ENCODE results near the gene KRT80. TPM values are rescaled to one million over a fixed set of nuclear protein-coding genes. Genes with fewer than 3 reads are reported as not detected.
A peak's percentile ranks its signal among the peaks of the same experiment; 100 is the strongest.

The KRT80 gene
- total RNA-seq, 1 experiment from 2014 or later: 33.0 TPM

- in situ Hi-C loops (cut with HindIII; ENCODE audit: low pct_unique_long_range_greater_than_20kb, low sequenced_read_pairs): no loop called here
- DNase-seq (ENCODE audit: low read depth): no peak
Observed at GRCh38 chr12:52149651-52150241, 42.1 kb downstream of the KRT80 start.

GRCh38 chr12:52149182-52149641 lies 42.6 kb downstream of the KRT80 start:
- in situ Hi-C loops (cut with HindIII; ENCODE audit: low pct_unique_long_range_greater_than_20kb, low sequenced_read_pairs): no loop called here
- DNase-seq (ENCODE audit: low read depth): peak; percentile 38

GRCh38 chr12:52148464-52149181 lies 43.2 kb downstream of the KRT80 start:
- in situ Hi-C loops (cut with HindIII; ENCODE audit: low pct_unique_long_range_greater_than_20kb, low sequenced_read_pairs): no loop called here
- peak; percentile 88 for DNase-seq (ENCODE audit: low read depth)

- in situ Hi-C loops (cut with HindIII; ENCODE audit: low pct_unique_long_range_greater_than_20kb, low sequenced_read_pairs): no loop called here
- DNase-seq (ENCODE audit: low read depth): no peak
Observed at GRCh38 chr12:52147964-52148463, 43.8 kb downstream of the KRT80 start.

DNA sequence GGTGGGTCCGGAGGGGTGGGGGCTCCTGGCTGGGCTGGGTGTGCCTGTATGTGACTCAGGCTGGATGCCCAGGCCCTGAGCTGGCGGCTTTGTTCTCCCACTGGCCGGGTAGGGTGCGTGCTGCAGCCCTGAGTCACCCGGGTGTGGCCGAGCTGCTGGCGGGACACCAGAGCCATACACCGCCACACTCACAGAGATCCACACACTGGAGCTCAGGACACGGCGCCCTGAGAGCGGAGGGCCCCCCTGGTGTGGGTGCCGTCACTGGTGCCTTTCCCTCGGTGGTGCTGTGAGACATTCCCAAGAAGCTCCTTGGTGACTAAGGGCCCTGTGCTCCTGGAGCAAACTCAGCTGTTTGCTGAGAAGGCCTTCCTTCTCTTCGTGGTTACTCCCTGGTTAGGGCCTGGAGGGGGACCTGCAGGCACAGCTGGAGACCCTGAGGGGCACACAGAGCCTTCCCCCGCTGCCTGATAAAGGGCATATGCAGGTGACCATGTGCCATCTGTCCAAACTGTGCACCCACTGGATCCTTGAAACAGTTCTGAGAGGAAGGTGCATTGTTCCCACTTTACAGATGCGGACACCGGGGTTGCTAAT lies 44.3 kb downstream of the KRT80 start:
- peak; percentile 99 for DNase-seq (ENCODE audit: low read depth)
- in situ Hi-C loops (cut with HindIII; ENCODE audit: low pct_unique_long_range_greater_than_20kb, low sequenced_read_pairs): no loop called here

DNA sequence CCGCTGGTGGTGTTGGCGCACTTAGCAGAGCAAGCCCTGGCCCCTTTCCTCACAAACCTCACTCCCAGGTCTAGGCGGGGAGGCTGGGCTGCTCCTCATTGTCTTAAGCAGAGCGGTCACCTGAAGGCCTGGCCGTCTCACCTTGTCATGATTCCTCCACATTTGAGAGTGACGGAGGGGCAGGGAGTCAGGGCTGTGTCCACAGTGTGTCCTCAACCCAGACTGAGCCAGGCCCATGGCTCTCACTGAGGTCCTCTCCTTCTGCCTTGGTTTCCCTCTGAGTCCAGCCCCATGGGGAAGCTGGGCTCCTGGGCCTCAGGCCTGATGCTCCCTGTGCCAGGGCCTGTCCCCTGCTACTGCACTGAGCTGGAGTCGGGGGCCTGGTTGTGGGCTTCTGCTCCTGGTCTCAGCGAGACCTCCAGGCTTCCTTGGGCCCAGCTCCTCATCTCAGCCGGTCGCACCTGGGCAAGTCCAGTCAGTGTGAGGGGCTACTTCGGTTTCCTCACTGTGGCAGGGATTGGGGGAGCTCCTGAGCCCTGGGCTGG lies 44.9 kb downstream of the KRT80 start:
- DNase-seq (ENCODE audit: low read depth): no peak
- in situ Hi-C loops (cut with HindIII; ENCODE audit: low pct_unique_long_range_greater_than_20kb, low sequenced_read_pairs): no loop called here

DNA sequence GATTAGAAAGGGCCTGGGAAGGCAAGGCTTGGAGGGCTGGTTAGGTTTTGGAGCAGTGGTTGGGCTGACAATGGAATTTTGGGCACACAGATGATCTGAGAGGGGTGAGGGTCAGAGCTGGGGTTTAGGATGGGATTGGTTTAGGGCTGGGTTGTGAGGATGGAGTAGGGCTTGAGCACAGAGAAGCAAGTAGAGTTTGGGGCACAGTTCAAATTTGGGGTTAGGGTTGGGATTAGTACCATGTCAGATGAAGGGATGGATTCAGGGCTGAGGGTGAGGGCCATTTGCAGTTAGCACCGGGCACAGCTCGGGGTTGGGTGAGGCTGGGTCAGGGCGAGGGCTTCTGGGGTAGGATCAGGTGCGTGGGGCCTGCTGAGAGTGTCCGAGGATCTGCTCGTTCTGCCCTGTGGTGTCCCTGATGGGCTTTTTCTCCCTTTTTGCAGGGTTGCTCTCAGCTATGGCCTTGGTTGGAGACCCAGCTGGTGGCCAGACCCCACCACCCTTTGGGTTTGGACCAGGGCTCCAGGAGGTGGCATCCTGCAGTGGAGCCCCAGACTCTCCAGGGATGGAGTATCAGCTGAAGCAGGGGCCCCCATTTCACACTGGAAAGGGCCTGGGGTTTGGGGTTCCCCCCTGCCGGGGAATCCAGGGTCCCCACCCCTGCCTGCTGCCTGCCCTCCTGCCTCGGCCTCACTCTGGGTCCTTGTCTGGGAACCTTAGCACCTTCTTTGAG lies 45.6 kb downstream of the KRT80 start:
- no peak for DNase-seq (ENCODE audit: low read depth)
- in situ Hi-C loops (cut with HindIII; ENCODE audit: low pct_unique_long_range_greater_than_20kb, low sequenced_read_pairs): no loop called here

- DNase-seq (ENCODE audit: low read depth): no peak
- in situ Hi-C loops (cut with HindIII; ENCODE audit: low pct_unique_long_range_greater_than_20kb, low sequenced_read_pairs): no loop called here
Observed at GRCh38 chr12:52145228-52146088, 46.4 kb downstream of the KRT80 start.

DNA sequence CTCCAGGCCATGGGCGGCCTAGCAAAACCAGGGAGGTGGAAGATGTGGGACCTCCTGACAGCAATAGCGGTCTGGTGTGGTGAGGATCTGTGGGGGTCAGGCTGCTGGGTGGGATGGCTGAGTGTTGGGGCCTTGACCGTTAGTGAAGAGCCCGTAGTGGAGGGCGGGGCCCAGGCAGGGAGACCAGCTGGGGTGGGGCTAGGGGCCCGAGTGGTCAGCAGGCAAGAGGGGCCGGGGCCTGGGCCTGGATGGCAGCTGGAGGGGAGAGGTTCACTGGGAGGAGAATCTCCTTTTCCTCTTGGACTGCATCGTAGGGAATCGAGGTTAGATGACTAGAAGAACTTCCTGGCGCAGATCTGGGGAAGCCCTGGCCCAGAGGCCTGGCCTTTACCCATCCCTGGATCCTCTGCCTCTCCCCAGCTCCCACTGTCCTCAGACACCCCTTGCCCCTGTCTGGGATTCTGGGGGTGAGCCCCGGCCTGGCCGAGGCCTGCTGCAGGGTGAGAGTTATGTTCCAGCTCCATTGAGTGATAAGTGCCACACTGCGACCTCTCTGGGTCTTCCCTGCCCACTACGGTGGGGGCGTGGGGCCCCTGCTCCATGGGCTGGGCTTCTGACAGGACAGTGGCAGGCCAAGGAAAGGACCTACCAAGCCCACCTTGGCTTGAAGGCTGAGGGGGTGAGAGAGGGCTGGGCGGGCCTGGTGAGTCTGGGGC lies 47.1 kb downstream of the KRT80 start:
- no peak for DNase-seq (ENCODE audit: low read depth)
- in situ Hi-C loops (cut with HindIII; ENCODE audit: low pct_unique_long_range_greater_than_20kb, low sequenced_read_pairs): no loop called here

DNA sequence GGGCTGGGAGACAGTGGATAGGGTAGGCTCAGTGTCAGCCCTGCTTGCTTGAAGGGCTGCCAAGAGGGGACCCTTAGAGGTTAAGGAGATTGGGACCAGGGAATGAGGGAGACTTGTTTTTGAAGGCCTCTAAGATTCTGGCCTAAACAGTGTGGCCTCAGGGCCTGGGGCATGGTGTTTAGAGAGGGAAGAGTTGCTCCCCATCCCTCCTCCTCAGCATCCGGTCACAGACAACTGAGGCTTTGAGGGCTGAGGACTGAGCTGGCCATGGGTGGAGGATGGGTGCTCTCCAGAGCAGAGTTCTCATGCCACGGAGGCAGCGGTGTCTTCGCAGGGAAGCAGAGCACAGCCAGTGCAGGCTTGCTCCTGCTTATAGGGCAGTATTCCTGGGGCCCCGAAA lies 49.4 kb downstream of the KRT80 start:
- DNase-seq (ENCODE audit: low read depth): no peak
- in situ Hi-C loops (cut with HindIII; ENCODE audit: low pct_unique_long_range_greater_than_20kb, low sequenced_read_pairs): no loop called here

DNA sequence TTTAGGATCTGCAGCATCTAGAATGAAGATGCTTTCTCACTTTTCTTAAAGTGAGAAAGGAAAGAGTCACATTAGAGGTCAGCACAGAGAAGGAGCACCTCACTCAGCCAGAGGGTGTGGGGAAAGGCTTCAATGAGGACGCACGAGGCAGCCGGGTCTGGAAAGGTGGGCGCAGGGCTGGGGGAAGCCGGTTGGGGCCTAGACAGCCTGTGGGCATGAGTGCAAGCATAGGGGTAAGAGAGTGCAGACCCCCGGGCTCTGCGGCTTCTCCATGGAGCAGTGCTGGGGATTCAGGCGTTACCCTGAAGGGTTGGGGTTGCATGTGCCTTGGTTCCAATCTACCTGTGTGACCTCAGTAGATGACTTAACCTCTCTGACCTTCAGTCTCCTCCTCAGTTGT lies 49.9 kb downstream of the KRT80 start:
- in situ Hi-C loops (cut with HindIII; ENCODE audit: low pct_unique_long_range_greater_than_20kb, low sequenced_read_pairs): no loop called here

DNA sequence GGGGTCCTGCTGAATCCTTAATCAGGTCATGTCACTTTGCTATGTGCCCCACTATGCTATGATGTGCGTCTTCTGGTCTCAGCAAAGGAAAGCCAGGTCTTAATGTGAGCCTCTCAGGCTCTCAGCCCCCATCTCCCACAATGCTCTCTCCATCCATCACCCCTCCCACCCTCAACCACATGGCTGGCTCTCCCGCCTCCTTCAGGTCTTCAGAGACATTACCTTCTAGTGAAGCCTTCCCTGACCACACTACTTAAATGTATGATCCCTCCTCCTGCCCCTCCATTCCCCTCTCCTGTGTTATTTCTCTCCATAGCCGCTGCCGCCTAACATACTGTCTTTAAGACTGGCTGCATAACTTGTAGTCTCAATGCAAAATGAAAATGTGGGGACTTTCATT lies 50.5 kb downstream of the KRT80 start:
- no peak for DNase-seq (ENCODE audit: low read depth)
- in situ Hi-C loops (cut with HindIII; ENCODE audit: low pct_unique_long_range_greater_than_20kb, low sequenced_read_pairs): no loop called here

More for the DNA sequence above, 49.9 kb downstream of the KRT80 start:
- DNase-seq (ENCODE audit: low read depth): no peak

- in situ Hi-C loops (cut with HindIII; ENCODE audit: low pct_unique_long_range_greater_than_20kb, low sequenced_read_pairs): no loop called here
- peak; percentile 59 for DNase-seq (ENCODE audit: low read depth)
Observed at GRCh38 chr12:52139579-52140062, 52.2 kb downstream of the KRT80 start.

DNA sequence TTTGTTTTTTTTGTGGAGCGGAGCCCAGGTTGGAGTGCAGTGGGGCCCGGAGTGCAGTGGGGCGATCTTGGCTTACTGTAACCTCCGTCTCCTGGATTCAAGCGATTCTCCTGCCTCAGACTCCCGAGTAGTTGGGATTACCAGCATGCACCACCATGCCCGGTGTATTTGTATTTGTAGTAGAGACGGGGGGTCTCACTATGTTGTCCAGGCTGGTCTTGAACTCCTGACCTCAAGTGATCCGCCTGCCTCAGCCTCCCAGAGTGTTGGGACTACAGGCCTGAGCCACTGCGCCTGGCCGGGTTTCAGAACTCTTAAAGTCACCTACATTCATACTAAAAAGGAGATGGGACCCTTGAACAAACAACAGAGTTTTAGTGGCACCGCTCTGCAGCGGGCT lies 52.7 kb downstream of the KRT80 start:
- no peak for DNase-seq (ENCODE audit: low read depth)
- in situ Hi-C loops (cut with HindIII; ENCODE audit: low pct_unique_long_range_greater_than_20kb, low sequenced_read_pairs): no loop called here

- in situ Hi-C loops (cut with HindIII; ENCODE audit: low pct_unique_long_range_greater_than_20kb, low sequenced_read_pairs): no loop called here
Observed at GRCh38 chr12:52137746-52138145, 54.1 kb downstream of the KRT80 start.

GRCh38 chr12:52132754-52133161 lies 59.1 kb downstream of the KRT80 start:
- in situ Hi-C loops (cut with HindIII; ENCODE audit: low pct_unique_long_range_greater_than_20kb, low sequenced_read_pairs): no loop called here
- DNase-seq (ENCODE audit: low read depth): no peak

More at GRCh38 chr12:52137746-52138145, 54.1 kb downstream of the KRT80 start:
- DNase-seq (ENCODE audit: low read depth): no peak

- DNase-seq (ENCODE audit: low read depth): no peak
- in situ Hi-C loops (cut with HindIII; ENCODE audit: low pct_unique_long_range_greater_than_20kb, low sequenced_read_pairs): no loop called here
Observed at GRCh38 chr12:52130711-52131110, 61.1 kb downstream of the KRT80 start.

All from Caki2 (cell line).